Subcutaneous adipose tissue (tissue), 4 donors: ENCODE results near the gene RCBTB1. TPM values are rescaled to one million over a fixed set of nuclear protein-coding genes. Genes with fewer than 3 reads are reported as not detected.

Experiments used
- CTCF ChIP-seq: fragments of 450-650 bp; IDR thresholded peaks from one replicate; pipeline ENCODE4 v1.5.1; 2016; ENCODE audit warnings: low read depth, mild to moderate bottlenecking, control low read depth, antibody characterized with exemption, moderate library complexity
- total RNA-seq, 4 donors: library from RNA; depleted of rRNA; stranded (reverse); fragments of >200 nt; gene quantifications; one replicate each; pipeline ENCODE4 v1.1.0, GENCODE V29; 2016

The RCBTB1 gene
- total RNA-seq, 4 donors from 2014 or later: 13.4 to 14.1 (median 13.9) TPM

DNA sequence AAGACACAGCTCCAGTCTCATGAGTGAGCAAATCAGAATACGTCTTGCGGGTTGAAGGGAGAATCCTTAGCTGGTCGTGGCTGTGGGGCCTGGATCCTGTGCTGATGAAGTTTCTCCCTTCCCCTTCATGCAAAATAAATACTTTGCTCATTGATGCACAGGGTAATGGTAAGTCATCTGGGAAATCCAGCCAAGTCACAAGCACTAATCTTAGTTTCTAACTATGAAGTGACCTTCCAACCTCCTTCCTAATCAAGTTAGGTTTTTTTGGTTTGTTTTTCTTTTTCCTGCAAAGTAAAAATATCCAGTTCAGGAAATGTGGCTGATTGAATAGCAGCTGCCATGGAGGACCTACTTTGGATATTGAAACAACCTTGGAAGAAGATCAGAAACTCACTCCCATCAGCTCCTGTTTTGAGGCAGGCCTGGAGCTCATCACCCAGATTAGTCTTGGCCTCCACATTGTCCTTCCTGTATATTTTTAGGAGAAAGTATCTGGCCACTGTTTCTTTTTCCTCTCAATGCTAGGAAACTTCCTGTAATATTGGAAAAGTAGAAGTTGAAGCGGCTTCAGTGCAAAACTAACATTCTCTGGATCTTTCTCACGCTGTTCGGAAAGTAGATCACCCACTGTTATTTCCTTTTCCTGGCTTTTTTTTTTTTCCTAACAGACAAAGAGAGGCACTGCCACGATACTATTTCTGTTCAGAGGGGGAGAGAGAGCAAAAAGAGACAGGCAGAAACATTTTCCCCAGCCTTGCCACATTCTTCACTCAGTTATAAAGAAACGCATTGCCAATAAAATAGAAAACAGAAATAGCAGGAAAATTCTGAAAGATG lies 30.7 kb upstream of the RCBTB1 start:
- TF ChIP-seq CTCF: no peak

- no peak for TF ChIP-seq CTCF
These were observed 24.8 kb upstream of the RCBTB1 start for GRCh38 chr13:49610176-49610575.

DNA sequence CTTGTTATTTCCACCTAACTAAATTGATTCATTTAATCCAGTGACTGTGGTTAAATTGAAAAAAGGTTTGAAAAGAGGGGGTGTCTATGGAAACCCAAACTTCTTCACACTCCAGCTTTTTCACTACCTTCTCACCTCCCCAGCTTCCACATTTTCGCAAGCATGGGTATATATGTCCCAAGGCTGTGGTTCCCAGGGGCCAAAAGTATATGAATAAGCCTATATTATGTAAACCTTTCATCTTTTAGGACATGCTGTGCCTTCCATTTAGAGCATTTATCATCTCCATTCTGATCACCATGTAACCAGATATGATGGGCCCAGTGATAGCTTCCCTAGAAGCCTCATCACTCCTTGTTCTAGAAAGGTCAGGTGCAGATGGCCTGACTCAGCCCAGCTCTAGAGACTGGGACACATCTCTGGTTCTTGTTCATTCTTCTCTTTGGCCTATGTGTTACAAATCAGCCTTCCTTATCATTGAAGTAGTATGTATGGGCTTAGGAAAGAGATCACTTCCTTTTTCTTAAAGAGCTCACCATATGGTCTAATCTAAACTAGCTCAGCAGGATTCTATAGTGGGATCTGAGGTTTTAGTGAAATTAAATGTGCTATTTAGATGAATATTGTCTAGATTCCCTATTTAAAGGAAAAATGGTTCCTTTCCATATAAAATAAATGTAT lies 23.4 kb upstream of the RCBTB1 start:
- TF ChIP-seq CTCF: no peak

DNA sequence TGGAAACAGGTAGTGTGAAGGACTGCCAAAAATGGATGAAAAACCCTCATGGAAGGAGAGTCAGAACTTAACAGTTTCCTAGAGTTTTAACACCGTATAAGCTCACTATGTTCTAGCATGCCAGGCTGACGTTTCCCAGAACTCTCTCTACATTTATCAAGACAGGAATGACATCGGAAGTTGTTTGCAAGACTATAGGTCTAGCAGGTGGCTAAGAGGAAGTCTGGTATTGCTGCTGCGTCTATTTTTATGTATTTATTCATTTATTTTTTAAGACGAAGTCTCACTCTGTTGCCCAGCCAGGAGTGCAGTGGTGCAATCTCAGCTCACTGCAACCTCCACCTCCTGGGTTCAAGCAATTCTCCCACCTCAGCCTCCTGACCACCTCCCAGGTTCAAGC lies 22.4 kb upstream of the RCBTB1 start:
- TF ChIP-seq CTCF: no peak

GRCh38 chr13:49606747-49607648 lies 21.6 kb upstream of the RCBTB1 start:
- TF ChIP-seq CTCF: no peak

- no peak for TF ChIP-seq CTCF
These were observed 19.2 kb upstream of the RCBTB1 start for GRCh38 chr13:49604570-49604969.
